GM13976 (cell line): Measurements from ENCODE around the gene KLF7.

ENCODE experiments used
- DNase-seq: peaks from one replicate; pipeline ENCODE4 v3.0.0; 2012; ENCODE audit warnings: low spot score
- in situ Hi-C: fragments of 300-500 bp; cut with MboI; formaldehyde crosslinking; loops from one replicate; pipeline ENCODE4 v1.12.0; 2022; ENCODE audit warnings: low sequenced_read_pairs, mixed read lengths, inconsistent platforms; ENCODE audit not compliant: unreplicated experiment
- TF ChIP-seq, protein P1 (sequence below): IDR thresholded peaks from 2 replicates; pipeline ENCODE4 v1.5.1; 2012; ENCODE audit warnings: borderline replicate concordance, mild to moderate bottlenecking; ENCODE audit not compliant: insufficient read depth; ENCODE audit errors: extremely low read depth, missing control alignments, control extremely low read depth

The KLF7 gene

DNA sequence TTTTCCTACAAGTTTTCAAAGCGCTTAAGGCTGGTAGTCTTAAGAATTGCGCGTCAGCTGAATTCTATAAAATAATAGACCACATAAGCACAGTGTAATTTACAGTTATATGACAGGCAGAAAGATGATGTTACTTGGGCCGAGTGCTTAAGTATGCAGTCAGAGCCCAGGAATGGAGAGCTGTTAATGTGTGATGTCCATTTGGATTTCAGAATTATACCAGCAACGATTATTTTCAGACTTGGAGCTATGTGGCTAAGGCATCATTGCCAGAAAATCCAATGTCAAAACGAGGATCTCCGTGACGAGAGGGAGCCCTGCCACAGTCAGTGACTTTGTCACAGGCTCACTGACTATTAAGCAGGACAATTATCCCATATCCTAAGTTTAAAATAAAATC lies 3.4 kb downstream of the KLF7 start:
- in situ Hi-C loops = no loop called here
- TF ChIP-seq, protein P1, sequence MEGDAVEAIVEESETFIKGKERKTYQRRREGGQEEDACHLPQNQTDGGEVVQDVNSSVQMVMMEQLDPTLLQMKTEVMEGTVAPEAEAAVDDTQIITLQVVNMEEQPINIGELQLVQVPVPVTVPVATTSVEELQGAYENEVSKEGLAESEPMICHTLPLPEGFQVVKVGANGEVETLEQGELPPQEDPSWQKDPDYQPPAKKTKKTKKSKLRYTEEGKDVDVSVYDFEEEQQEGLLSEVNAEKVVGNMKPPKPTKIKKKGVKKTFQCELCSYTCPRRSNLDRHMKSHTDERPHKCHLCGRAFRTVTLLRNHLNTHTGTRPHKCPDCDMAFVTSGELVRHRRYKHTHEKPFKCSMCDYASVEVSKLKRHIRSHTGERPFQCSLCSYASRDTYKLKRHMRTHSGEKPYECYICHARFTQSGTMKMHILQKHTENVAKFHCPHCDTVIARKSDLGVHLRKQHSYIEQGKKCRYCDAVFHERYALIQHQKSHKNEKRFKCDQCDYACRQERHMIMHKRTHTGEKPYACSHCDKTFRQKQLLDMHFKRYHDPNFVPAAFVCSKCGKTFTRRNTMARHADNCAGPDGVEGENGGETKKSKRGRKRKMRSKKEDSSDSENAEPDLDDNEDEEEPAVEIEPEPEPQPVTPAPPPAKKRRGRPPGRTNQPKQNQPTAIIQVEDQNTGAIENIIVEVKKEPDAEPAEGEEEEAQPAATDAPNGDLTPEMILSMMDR = no peak
- DNase-seq = no peak

DNA sequence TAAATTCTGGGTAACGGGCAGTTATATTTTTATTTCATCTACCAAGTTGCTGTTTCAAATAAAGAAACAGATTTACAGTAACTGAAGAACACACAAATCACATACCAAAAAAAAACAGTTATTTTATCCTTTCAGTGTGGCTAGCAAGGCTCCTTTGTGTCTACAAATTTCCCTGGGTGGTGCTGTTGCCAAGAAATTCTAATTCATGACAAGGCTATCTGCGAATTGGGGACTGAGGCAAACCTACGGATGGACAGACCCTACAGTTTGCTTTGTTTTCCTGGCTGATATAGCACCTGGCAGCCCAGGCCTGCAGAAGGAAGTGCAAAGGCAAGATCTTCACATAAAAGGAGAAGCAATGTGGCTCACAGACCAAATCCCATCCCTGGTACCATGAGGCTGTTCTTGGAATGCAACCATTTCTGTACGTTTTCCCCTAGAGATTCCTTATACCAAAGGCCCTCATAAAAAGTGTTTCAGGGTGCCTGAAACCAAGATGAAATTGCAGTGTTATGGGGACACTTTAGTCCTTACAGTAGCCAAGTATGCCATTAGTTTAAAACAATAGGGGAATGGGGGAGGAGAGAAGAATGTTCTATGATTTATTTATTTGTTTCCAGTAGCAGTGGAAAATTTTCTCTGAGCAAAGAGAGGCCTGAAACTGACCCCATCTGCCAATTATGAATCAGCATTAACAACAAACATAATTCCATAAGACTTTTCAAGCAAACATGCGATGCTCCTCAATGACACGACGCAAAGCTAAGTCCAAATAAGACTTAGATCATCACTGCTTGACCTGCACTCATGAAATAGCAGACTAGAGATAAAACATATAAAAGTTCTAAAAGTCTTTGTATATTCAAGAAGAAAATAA lies 4.3 kb downstream of the KLF7 start:
- in situ Hi-C loops = no loop called here
- TF ChIP-seq, protein P1 = no peak
- DNase-seq = no peak

DNA sequence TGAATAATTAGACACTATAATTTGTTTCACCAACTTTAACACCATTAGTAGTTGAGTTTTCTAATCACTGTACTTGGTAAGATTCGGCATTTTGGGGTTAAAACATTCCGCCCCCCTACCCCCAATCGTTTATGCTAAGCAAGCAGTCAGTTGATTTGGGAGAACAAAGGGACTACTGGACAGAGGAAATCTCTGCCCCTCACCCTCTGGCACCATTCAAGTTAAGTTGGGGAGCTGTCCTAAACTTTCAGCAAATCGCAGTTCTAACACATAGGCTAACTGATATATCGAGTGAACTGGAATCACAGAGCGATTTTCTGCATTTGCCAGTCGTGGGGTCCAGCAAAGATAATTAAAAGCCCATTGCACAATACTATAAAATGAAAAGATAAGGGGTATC lies 5.6 kb downstream of the KLF7 start:
- in situ Hi-C loops = no loop called here
- TF ChIP-seq, protein P1 = no peak
- DNase-seq = no peak

DNA sequence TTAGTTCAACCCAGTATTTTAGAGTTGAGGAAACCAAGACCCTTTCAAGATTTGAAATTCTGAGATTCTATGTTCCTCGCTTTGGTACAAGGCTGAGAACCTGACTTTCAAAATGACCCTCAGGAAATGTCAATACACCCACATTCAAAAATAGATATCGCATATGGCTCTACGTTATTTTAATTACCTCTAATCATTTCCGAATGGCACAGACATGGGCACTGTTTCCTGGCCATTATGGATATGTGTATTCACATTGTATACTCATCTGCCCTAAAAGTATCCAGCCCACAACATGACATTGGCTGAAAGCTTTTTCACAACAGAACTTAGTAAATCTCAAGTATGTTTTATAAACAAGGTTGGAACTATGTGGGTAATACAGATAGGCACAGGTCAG lies 6.7 kb downstream of the KLF7 start:
- in situ Hi-C loops = no loop called here
- DNase-seq = no peak
- TF ChIP-seq, protein P1 = no peak

DNA sequence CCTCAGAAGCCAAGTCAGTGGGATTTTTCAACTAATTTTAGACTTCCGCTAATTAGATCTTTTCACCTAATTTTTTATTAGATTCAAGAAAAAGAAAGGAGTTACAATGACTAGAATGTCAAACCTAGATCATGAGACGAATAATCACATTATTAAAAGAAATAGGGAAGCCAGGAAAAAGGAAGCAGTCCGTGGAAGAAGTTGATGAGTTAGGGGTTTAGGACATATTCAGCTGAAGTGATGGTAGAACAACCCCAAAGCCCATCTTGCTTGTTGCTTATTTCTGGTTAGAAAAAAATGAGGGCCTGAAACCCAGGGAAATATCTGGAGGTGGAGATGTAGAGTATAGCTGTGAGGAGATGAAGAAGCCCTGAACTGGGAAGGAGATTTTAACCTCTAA lies 8.0 kb downstream of the KLF7 start:
- in situ Hi-C loops = no loop called here
- TF ChIP-seq, protein P1 = no peak

DNA sequence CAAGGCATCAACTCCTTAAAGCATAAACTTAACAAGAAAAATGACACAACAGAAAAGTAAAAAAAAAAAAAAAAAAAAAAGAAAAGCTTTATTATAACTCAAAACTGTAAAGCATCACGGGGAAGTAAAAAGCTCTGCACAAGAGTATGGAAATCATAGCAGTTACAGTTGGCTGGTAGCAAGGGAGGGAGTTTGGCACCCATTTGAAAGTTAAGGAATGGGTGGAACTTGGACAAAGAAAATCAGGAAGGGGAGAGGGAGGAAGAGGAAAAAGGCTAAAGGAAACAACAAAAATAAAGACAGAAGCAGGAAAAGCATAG lies 8.6 kb downstream of the KLF7 start:
- TF ChIP-seq, protein P1 = no peak
- in situ Hi-C loops = no loop called here
- no peak for DNase-seq

More for the DNA sequence above, 8.0 kb downstream of the KLF7 start:
- no peak for DNase-seq

DNA sequence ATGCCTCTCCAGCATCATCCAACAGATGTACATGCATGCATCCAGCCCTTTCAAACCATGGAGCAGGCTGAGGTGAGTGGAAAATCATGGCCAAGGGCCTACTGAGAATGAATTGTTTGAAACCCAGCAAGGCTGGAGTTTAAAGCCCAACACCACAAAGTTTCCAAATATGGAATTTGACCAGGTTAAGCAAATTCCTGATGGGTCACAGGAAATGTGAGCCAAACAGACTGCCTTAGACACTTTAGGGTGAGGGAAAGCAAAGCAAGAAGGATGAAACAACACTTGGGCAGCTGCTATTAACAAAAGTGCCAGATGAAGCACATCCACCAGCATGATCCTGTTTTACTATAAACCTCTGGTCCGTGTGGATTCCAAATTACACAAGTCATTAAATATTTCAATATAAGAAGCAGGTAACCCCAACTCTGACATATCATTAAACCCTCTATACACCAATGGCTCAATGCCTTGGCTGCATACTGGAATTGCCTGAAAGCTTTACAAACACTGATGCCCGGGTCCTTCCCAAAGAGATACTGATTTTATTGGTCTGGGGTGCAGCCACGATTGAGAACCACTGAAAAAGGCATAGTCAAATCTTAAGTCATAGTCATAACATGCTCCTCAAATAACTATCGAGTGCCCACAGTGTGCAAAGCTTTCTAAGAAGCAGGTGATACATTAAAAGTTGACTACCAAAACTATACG lies 9.1 kb downstream of the KLF7 start:
- TF ChIP-seq, protein P1 = no peak
- no peak for DNase-seq
- in situ Hi-C loops = no loop called here
